OCI-LY7 (cell line): ENCODE measurements around the gene ALKBH3. TPM values are rescaled to one million over a fixed set of nuclear protein-coding genes. Genes with fewer than 3 reads are reported as not detected.

Source experiments
- BruUV-seq: library from RNA; stranded (reverse); fragments of 400-500 nt; replicated peaks from 2 replicates; lab custom pipeline; 2021; lab: Mats Ljungman, UMichigan
- CTCF ChIA-PET: fragments of 300-600 bp; sonication (Branson Sonifier 250); formaldehyde crosslinking; loops from one replicate; lab custom pipeline; 2022; ENCODE audit warnings: antibody characterized with exemption; ENCODE audit not compliant: unreplicated experiment; lab: Charles Lee
- POLR2A ChIA-PET: fragments of 300-600 bp; sonication (Branson Sonifier 250); formaldehyde crosslinking; loops from one replicate; lab custom pipeline; 2022; ENCODE audit warnings: antibody characterized with exemption; lab: Charles Lee
- DNase-seq: peaks from one replicate; pipeline ENCODE4 v3.0.0-alpha.2; 2015; ENCODE audit warnings: low spot score
- H2AFZ ChIP-seq: fragments of 200-600 bp; sonication (generic), shearing (Covaris generic); 2 replicates; pipeline ENCODE4 v1.6.1; 2014; ENCODE audit warnings: mild to moderate bottlenecking, antibody characterized with exemption, low read length, moderate library complexity
- H3K27ac ChIP-seq: fragments of 200-600 bp; sonication (generic); 2 replicates; pipeline ENCODE4 v1.5.1; 2014; ENCODE audit warnings: mixed run types, low read depth, mild to moderate bottlenecking, moderate library complexity, low read length, inconsistent platforms; ENCODE audit not compliant: poor library complexity, severe bottlenecking
- H3K36me3 ChIP-seq: fragments of 200-600 bp; sonication (generic); 2 replicates; pipeline ENCODE4 v1.6.1; 2014; ENCODE audit warnings: mild to moderate bottlenecking, antibody characterized with exemption, low read length, moderate library complexity, mixed read lengths; ENCODE audit not compliant: insufficient read depth
- H3K4me1 ChIP-seq: fragments of 200-600 bp; sonication (generic); 2 replicates; pipeline ENCODE4 v1.5.1; 2014; ENCODE audit warnings: mild to moderate bottlenecking, low read length; ENCODE audit not compliant: insufficient read depth, poor library complexity, severe bottlenecking
- H3K4me2 ChIP-seq: fragments of 200-600 bp; sonication (generic); 2 replicates; pipeline ENCODE4 v1.6.1; 2014; ENCODE audit warnings: mild to moderate bottlenecking, low read length
- H3K4me3 ChIP-seq: fragments of 200-600 bp; sonication (generic); 2 replicates; pipeline ENCODE4 v1.5.1; 2014; ENCODE audit warnings: mild to moderate bottlenecking, low read depth, low read length; ENCODE audit not compliant: poor library complexity, severe bottlenecking
- H3K79me2 ChIP-seq: fragments of 200-600 bp; sonication (generic); 2 replicates; pipeline ENCODE4 v1.6.1; 2016; ENCODE audit warnings: low read depth, mild to moderate bottlenecking, low read length, moderate library complexity, mixed read lengths; ENCODE audit not compliant: insufficient read depth
- H3K9me2 ChIP-seq: fragments of 200-600 bp; sonication (generic); 2 replicates; pipeline ENCODE4 v1.6.1; 2016; ENCODE audit warnings: mild to moderate bottlenecking, low read length, mixed read lengths; ENCODE audit not compliant: insufficient read depth
- H3K9me3 ChIP-seq: fragments of 200-600 bp; sonication (generic); 2 replicates; pipeline ENCODE4 v1.6.1; 2014; ENCODE audit warnings: mild to moderate bottlenecking, mixed run types, low read length, mixed read lengths
- H4K20me1 ChIP-seq: fragments of 200-600 bp; sonication (generic); 2 replicates; pipeline ENCODE4 v1.6.1; 2014; ENCODE audit warnings: mild to moderate bottlenecking, antibody characterized with exemption, low read length, moderate library complexity, mixed read lengths; ENCODE audit not compliant: insufficient read depth
- CTCF ChIP-seq: fragments of 200-600 bp; sonication (generic); conservative IDR thresholded peaks from 2 replicates; pipeline ENCODE4 v1.5.1; 2014; ENCODE audit warnings: mild to moderate bottlenecking, antibody characterized with exemption, low read length, moderate library complexity, mixed read lengths
- EZH2phosphoT487 ChIP-seq: fragments of 200-600 bp; sonication (generic); IDR thresholded peaks from 2 replicates; pipeline ENCODE4 v1.6.1; 2018; ENCODE audit warnings: low read depth, borderline replicate concordance, mild to moderate bottlenecking, mixed run types, antibody characterized with exemption, low read length, moderate library complexity, mixed read lengths
- intact Hi-C: fragments of 100-400 bp; cut with micrococcal nuclease; formaldehyde crosslinking; loops from one replicate; pipeline ENCODE4 v1.10.0; 2022; ENCODE audit not compliant: unreplicated experiment
- total RNA-seq, 2 experiments: library from RNA; depleted of rRNA in 1 of 2; stranded (reverse); fragments of >200 nt in 1 of 2; shearing (Covaris generic) in 1 of 2; gene quantifications; 2 replicates each; pipeline ENCODE4 v1.2.3, GENCODE V29; 2014 to 2022

Gene ALKBH3
- total RNA-seq, 2 experiments from 2014 or later: not detected

GRCh38 chr11:43957571-43957970 is 76.9 kb downstream of the ALKBH3 start:
- intact Hi-C loops: no loop called here
- no peak for TF ChIP-seq CTCF
- no peak for TF ChIP-seq EZH2phosphoT487
- Histone ChIP-seq H3K4me2 (no peak overlapping the region), H3K79me2 (no peaks in the 10 kb centered on the region), H2AFZ (no peak overlapping the region), H3K9me2 (no peaks in the 10 kb centered on the region), H3K36me3 (no peaks in the 10 kb centered on the region), H3K4me1 (no peaks in the 10 kb centered on the region), H3K9me3 (no peaks in the 10 kb centered on the region), H3K27ac (no peak overlapping the region), H3K4me3 (no peak overlapping the region), H4K20me1 (no peaks in the 10 kb centered on the region)
- POLR2A ChIA-PET: no interaction called here
- no TSS peak for BruUV-seq
- no peak for DNase-seq
- CTCF ChIA-PET: interaction anchor here (0.5 kb wide), 1 partner anchor 14 kb away, joined by 3 read pairs; no protein-coding TSS in a partner anchor

GRCh38 chr11:43959321-43959995 is 78.8 kb downstream of the ALKBH3 start:
- BruUV-seq: no TSS peak
- intact Hi-C loops: no loop called here
- Histone ChIP-seq H3K9me3 (no peaks in the 10 kb centered on the region), H3K36me3 (no peaks in the 10 kb centered on the region), H3K4me1 (no peaks in the 10 kb centered on the region), H3K79me2 (no peaks in the 10 kb centered on the region), H3K27ac (no peak overlapping the region), H2AFZ (no peak overlapping the region), H4K20me1 (no peaks in the 10 kb centered on the region), H3K4me2 (no peak overlapping the region), H3K4me3 (no peak overlapping the region), H3K9me2 (no peaks in the 10 kb centered on the region)
- no peak for TF ChIP-seq EZH2phosphoT487
- no peak for TF ChIP-seq CTCF
- ChIA-PET CTCF (no interaction called here), POLR2A (no interaction called here)
- no peak for DNase-seq
